ENCODE data around the gene C1R. TPM values are rescaled to one million over a fixed set of nuclear protein-coding genes. Genes with fewer than 3 reads are reported as not detected.

Gene C1R
- total RNA-seq, 1 donor from 2014 or later: 2.0 TPM

Other genes with a start within 250 kb of the C1R start
- 27.2 and 32.5 TPM in 2 replicates for gene CDCA3, start 241.2 kb downstream of the C1R start, total RNA-seq
- 116 and 127 TPM in 2 replicates for gene USP5, start 240.3 kb downstream of the C1R start, total RNA-seq
- 1,427 and 1,438 TPM in 2 replicates for gene TPI1, start 224.9 kb downstream of the C1R start, total RNA-seq
- gene SPSB2, start 219.1 kb downstream of the C1R start, total RNA-seq: 3.4 and 4.7 TPM in 2 replicates
- gene LRRC23, start 187.6 kb downstream of the C1R start, total RNA-seq: 5.3 and 5.6 TPM in 2 replicates
- gene ENO2, start 177.9 kb downstream of the C1R start, total RNA-seq: 147 and 156 TPM in 2 replicates
- gene ATN1, start 164.5 kb downstream of the C1R start, total RNA-seq: 70.8 and 71.2 TPM in 2 replicates
- not detected in 2 replicates for gene RNU7-1, start 148.6 kb downstream of the C1R start, total RNA-seq
- gene C12orf57, start 148.4 kb downstream of the C1R start, total RNA-seq: 190 and 197 TPM in 2 replicates
- gene PTPN6, start 141.1 kb downstream of the C1R start, total RNA-seq: 332 and 341 TPM in 2 replicates
- 456 and 469 TPM in 2 replicates for gene PHB2, start 121.8 kb downstream of the C1R start, total RNA-seq
- 132 and 134 TPM in 2 replicates for gene EMG1, start 121.5 kb downstream of the C1R start, total RNA-seq
- gene LPCAT3, start 74.0 kb downstream of the C1R start, total RNA-seq: 27.9 and 30.0 TPM in 2 replicates
- 1.6 and 2.4 TPM in 2 replicates for gene C1S, start 31.7 kb downstream of the C1R start, total RNA-seq
- gene C1RL, start 16.8 kb upstream of the C1R start, total RNA-seq: 21.5 and 21.8 TPM in 2 replicates
- 0.51 TPM in 1 of 2 replicates, not detected in the other for gene RBP5, start 36.4 kb upstream of the C1R start, total RNA-seq
- 48.5 and 50.8 TPM in 2 replicates for gene CLSTN3, start 37.9 kb upstream of the C1R start, total RNA-seq
- 39.9 and 42.4 TPM in 2 replicates for gene PEX5, start 97.2 kb upstream of the C1R start, total RNA-seq
- gene ACSM4, start 211.6 kb upstream of the C1R start, total RNA-seq: not detected in 2 replicates

All from activated T-helper 1 cell treated with anti-CD3 and anti-CD28 coated beads, Interleukin-12 subunit alpha, Interleukin-12 subunit beta, Interleukin-2, Interleukin-4 antibody, amounts not matched to agents 30 ng/mL and 10 ng/mL and 1 ng/mL, durations not matched to agents 14 hours and 24 hours and 36 hours (primary cell).